NB4 (cell line): Measurements from ENCODE around the gene EXOC7.

ENCODE experiments used
- DNase-seq: peaks from one replicate; pipeline ENCODE4 v3.0.0; 2010; ENCODE audit warnings: low read depth
- H3K4me3 ChIP-seq: one replicate; pipeline ENCODE4 v1.5.1; 2011; ENCODE audit warnings: mild to moderate bottlenecking, low read depth, low read length, moderate library complexity
- CTCF ChIP-seq: IDR thresholded peaks from one replicate; pipeline ENCODE4 v1.5.1; 2012; ENCODE audit warnings: low read depth, low read length
- MAX ChIP-seq: IDR thresholded peaks from 2 replicates; pipeline ENCODE4 v1.6.1; 2011; ENCODE audit warnings: low read depth, low read length
- MYC ChIP-seq: IDR thresholded peaks from 2 replicates; pipeline ENCODE4 v1.6.1; 2011; ENCODE audit warnings: low read depth, low read length
- POLR2A ChIP-seq: IDR thresholded peaks from 2 replicates; pipeline ENCODE4 v1.6.1; 2011; ENCODE audit warnings: mild to moderate bottlenecking; ENCODE audit not compliant: insufficient read length; ENCODE audit errors: extremely low read depth

EXOC7 gene

DNA sequence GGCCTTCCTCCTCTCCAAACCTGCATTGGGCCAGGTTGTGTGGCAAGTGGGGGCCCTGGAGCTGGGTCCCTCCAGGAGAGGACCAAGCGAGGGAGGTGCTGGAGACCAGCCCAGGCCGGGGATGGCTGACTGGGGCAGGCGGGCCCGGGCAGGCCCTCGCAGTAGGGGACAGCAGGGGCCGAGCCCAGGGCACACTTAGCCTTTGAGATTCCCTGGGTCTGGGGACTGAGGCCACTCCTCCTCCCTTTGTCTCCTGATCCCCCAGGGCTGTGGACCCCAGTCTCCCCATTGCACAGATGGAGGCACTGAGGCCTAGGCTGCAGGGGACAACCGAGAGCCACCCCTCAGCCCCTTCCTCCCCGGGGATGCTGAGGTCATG, 32.2 kb upstream of the EXOC7 start:
- H3K4me3 ChIP-seq, result no peak overlapping the region
- DNase-seq, result no peak
- no peak for TF ChIP-seq CTCF
- TF ChIP-seq MAX, result no peak

DNA sequence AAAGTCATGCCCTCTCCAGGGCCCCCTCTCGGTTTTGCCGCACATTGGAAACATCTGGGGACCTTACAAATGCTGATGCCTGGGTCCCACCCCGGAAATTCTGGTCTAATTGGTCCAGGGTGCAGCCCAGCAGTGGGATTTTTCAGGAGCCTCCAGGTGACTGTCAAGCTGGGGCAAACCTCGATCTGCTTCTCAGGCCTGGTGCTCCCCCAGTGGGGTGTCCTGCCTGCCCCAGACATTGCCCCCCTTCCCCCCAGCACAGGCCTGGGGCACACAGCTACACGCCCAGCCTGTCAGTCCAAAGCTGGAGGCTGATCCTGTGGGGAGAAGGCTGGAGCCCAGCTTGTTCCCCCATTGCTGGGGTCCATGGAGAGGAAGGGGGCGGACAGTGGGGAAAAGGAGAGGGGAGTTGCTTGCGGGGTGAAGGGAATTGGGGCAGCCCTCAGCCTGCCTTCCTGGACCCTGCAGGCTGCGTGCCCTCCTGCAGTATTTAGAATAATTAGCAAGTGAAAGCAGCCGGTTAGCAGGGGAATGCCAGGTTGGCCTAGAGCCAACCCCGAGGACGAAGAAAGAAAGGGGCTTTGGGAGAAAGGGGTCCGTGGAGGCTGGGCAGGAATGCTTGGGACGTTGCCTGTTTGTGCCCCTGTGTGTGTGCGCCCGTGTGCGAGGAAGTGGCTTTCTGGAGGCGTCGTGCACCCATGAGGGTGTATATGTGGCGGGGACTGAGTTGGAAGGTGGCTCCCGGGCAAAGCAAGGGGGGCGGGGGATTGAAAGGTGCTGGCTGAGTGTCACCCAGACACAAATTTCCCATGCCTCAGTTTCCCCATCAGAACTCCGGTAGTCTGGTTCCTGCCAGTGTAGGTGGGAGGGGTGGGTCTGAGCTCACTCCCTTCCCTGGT, 31.6 kb upstream of the EXOC7 start:
- TF ChIP-seq CTCF (no peak), POLR2A (no peak), MYC (no peak), MAX (no peak)
- DNase-seq, result no peak
- H3K4me3 ChIP-seq, result no peak overlapping the region

DNA sequence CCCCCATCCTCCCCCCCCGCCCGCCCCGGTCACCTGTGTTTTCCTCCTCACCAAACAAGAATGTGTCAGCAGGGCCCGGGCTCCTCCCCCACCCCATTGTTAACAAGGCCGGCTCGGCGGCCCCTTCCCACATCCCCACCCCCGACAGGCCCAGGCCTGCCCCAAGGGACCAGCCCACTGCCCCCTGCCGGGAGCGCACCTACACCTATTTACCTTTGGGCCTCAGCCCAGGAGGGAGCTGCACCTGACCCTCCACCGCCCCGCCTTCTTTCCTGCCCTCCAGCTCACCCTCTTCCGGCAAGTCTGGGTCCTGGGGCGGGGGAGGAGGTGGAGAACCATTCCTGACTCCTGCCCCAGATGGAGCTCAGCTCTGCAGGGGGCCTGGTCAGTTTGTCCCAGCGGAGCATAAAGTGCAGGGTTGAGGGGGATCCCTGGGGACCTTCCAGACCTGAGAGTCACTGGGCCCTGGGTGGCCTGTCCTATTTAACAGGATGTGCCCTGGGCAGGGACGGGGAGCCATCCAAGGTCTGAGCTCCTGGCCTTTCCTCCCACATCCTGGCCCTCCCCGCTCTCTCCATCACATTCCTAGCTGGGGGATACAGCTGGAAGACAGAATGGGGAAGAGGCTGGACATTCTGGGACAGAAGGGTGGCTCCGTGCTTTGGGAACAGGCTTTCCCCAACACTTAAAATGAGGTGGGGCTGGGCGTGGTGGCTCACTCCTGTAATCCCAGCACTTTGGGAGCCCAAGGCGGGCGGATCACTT, 29.2 kb upstream of the EXOC7 start:
- TF ChIP-seq POLR2A, result no peak
- no peak for TF ChIP-seq MYC
- no peak for TF ChIP-seq MAX
- TF ChIP-seq CTCF, result no peak
- no peak overlapping the region for H3K4me3 ChIP-seq
- DNase-seq, result no peak

- H3K4me3 ChIP-seq, result no peak overlapping the region
- no peak for DNase-seq
- TF ChIP-seq MAX (no peak), POLR2A (no peak), CTCF (no peak), MYC (no peak)
Observed at GRCh38 chr17:76131692-76132573, 28.3 kb upstream of the EXOC7 start.

GRCh38 chr17:76131051-76131691, 27.6 kb upstream of the EXOC7 start:
- H3K4me3 ChIP-seq, result no peak overlapping the region
- DNase-seq, result no peak
- TF ChIP-seq POLR2A (no peak), MYC (no peak), CTCF (no peak)
